HG02763 (cell line): ENCODE results near the gene NTRK3.

Experiments
- ATAC-seq: cut with Tn5 transposase; IDR thresholded peaks from one replicate; pipeline ENCODE4 v1.9.1; 2021; ENCODE audit warnings: mild to moderate bottlenecking, moderate library complexity; ENCODE audit not compliant: unreplicated experiment

Gene NTRK3

GRCh38 chr15:87906444-87906843, 350.1 kb downstream of the NTRK3 start:
- ATAC-seq, result no peak

DNA sequence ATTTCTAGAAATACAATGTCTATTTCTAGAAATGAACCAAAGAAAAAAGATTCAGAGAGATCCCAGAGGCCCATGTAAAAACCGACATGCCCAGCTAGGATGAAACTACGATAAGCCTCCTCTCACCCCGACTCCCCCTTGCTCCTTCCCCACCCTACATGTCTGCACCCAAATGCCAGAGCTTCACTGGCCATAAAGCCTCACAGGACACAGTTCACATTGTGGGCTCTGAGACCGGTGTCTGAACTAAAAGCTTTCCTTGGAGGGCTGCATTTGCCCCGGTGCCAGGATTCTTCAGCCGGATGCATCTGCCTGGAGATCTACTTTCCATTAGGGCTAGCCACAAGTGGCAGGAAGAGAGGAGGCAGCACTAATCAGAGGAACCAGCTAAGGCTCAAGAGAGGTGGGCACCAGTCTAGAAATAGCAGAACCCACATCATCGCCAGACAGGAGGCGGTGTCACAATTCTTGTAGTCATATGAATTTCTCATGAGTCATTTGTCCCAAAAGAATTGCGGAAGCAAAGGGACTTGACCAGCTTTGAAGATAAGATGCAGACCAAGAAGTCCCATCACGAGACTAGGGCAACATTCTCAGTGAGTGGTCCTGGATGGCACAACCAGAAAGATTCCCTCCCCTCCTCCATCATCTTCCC, 353.6 kb downstream of the NTRK3 start:
- ATAC-seq, result no peak

- ATAC-seq, result no peak
Observed at GRCh38 chr15:87901926-87902690, 354.4 kb downstream of the NTRK3 start.

- ATAC-seq, result no peak
Observed at GRCh38 chr15:87901008-87901407, 355.5 kb downstream of the NTRK3 start.

DNA sequence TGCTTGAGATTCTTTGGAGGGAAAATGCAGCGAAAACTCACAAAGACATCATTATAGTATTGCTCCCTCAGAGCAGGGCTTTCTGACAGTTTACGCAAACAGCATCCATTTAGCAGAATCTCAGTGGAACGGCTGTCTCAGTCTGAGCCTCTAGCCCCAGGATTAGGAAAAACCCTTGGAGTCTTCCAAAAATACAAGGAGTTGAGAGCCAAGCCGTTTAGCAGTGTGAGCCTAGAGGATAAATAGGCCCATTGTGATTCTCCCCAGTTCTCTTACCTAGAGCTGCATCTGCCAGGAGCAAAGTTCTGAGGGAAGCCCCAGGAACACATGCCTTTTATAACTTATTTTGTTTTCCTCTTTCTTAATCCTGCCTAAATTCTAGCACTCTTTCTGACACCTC, 359.6 kb downstream of the NTRK3 start:
- no peak for ATAC-seq

- no peak for ATAC-seq
Observed at GRCh38 chr15:87887177-87887576, 369.4 kb downstream of the NTRK3 start.

DNA sequence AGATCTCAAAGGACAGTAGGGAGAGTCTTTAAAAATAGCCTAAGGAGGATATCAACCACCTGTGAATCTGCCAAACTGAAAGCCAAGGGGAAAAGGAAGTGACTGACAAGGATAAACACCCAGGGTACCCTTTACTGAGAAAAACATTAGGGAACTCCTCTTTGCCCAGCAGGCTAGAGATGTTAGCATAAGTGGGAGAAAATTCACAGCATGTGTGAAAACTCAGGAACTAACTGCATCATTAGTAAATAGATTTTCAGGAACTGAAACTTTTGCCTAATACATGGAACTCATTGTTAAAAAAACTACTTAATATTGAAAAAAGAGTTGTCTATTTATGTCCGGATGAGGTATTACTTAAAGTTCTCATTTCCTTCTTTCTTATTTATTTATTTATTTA, 375.5 kb downstream of the NTRK3 start:
- ATAC-seq, result no peak

- ATAC-seq, result no peak
Observed at GRCh38 chr15:87877822-87878542, 378.6 kb downstream of the NTRK3 start.

DNA sequence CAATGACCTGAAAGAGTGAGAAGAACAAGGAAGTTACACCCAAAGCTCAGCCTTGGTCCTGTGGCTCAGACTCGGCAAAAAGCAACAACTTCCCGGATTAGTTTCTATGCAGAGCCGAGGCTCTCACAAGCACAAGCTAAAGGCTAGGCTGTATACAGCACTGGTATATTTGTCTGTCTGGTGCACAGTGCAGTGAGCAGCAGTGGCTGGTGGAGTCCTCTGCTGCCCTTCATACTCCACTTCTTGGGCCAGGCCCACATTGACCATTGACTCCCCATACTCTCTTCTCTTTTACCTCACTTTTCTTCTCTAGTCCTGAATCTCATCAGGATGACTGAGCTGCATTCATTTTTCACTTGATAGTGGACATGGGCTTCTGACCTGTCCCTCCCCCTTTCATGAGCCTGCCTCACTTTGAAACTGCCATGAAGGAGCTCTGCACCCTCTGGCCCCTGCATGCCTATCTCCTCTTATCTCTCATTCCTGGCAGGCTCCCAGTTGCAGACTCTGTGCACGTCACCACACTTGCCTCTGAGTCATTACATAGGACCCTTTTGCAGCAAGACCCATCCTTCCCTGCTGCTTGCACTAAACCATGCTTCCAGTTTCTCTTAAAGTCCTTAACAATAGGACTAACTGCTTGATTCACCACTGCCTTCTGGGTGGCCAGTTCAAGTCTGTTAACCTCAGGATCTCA, 379.3 kb downstream of the NTRK3 start:
- no peak for ATAC-seq

GRCh38 chr15:87874896-87875711, 381.4 kb downstream of the NTRK3 start:
- ATAC-seq, result no peak

GRCh38 chr15:87873516-87873915, 383.0 kb downstream of the NTRK3 start:
- ATAC-seq, result no peak

DNA sequence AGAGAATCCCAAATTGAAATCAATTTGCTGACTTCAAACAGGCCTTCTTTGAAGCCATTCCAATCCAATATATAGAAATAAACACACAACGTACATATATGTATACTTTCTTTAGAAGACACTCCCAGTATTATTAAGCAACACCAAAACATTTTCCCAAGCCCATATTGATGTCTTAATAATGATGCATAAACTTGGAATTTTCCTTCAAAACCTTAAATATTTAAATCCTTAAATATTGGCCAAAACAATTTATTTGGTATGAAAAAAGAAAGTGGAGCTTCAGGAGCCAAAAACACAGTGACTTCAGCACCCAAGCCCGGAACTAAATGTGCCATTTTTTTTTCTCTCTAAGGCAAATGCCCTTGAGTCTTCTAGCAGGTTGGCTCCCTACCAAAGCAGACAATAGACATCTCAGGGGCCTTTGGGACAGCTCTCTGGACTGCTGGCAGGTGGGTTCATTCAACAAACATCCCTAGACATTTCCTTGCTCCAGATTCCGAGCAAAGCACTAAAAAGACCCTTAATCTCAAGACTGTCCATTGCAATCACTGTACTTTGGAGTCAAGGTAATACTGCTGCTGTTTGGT, 384.7 kb downstream of the NTRK3 start:
- ATAC-seq, result no peak

DNA sequence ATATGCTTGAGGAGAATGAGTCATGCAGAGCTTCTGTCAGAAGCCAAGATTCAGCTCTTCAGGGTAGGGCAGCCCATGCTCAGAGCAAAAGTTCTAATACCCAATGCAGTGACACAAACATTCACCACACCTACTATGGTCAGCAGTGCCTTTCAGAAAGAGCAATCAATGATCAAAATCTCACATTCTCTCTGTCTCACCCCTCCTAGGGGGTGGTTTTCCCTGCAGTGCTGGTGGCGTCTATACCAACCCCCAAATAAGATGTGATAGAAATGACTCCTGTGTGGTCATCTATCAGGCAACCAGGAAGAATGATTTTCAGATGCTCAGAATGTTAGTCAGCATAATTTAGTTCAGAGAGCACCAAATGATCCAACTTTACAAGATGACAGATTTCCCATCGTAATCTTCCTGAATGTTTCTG, 385.3 kb downstream of the NTRK3 start:
- no peak for ATAC-seq

- ATAC-seq, result no peak
Observed at GRCh38 chr15:87866961-87867360, 389.6 kb downstream of the NTRK3 start.

- no peak for ATAC-seq
Observed at GRCh38 chr15:87863152-87863551, 393.4 kb downstream of the NTRK3 start.

- ATAC-seq, result no peak
Observed at GRCh38 chr15:87860743-87861142, 395.8 kb downstream of the NTRK3 start.

DNA sequence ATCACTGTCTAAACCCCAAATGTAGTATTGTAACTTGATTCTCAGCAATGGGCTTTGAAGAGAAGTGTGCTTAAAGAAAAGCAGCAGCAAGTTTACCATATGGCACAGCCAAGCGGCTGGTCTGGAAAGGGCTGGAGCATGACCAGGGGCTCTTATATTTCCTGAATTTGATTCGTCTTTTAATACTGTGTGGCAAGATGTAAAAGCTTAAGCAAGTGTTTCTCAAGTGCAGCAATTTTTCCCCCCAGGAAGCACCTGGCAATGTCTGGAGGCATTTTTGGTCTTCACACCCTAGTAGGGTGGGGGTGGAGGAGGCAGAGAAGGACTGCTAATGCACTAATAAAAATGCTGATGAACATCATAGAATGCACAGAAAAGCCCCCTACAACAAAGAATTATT, 397.9 kb downstream of the NTRK3 start:
- ATAC-seq, result no peak

DNA sequence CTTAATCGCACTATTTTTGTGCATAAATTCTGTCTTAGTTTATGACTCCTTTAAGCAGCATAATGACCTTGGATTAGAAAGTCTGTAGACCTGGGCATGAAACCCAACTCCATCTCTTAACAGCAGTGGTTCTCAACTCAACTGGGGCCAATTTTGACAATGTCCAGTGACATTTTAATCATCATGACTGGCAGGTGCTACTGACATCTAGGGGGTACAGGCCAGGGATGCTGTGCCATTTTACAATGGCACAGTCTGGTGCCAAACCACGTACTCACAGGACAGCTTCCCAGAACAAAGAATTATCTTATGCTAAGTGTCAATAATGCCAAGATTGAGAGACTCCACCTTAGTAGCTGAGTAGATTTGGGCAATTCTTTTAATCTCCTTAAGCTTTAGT, 405.0 kb downstream of the NTRK3 start:
- ATAC-seq, result no peak

- no peak for ATAC-seq
Observed at GRCh38 chr15:87850916-87851315, 405.6 kb downstream of the NTRK3 start.

DNA sequence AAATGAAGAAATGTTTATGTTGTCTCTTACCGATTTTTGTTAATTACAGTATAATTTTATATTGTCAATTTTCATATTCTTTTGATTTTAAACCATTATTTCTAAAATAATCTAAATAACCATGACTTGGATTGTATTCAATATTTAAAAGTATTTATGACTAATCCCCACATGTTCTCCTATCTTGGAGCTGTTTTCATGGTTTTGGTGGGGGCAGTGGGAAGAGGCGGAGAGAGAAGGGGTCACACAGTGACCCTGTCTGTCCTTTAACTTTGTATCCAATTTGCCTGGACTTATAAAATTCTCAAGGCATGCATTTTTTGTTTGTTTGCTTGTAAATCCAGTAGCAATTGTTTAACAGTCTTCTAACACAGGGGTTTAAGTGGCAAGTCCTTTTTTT, 407.4 kb downstream of the NTRK3 start:
- no peak for ATAC-seq
